ENCODE data around the gene RARA.

Gene RARA

GRCh38 chr17:40283662-40284061 is 25.3 kb upstream of the RARA start:
- Histone ChIP-seq H3K36me3 (peaks cover 47% of the 10 kb centered on the region), H3K9ac (no peak overlapping the region), H3K27ac (no peak overlapping the region), H3K9me3 (no peaks in the 10 kb centered on the region), H3K27me3 (no peaks in the 10 kb centered on the region), H3K4me1 (peaks cover 4% of the 10 kb centered on the region), H4K20me1 (peaks cover under 1% of the 10 kb centered on the region; the same call in 1 of the 2 replicates), H3K4me3 (no peak overlapping the region), H3K4me2 (no peak overlapping the region)
- no peak for TF ChIP-seq Cebpa-rat (IDR thresholded peaks at IDR 0.05)

GRCh38 chr17:40284085-40284713 is 24.8 kb upstream of the RARA start:
- H3K36me3 ChIP-seq = peaks cover 42% of the 10 kb centered on the region
- no peak for TF ChIP-seq Cebpa-rat (IDR thresholded peaks at IDR 0.05)
- H3K27me3 ChIP-seq = no peaks in the 10 kb centered on the region
- no peak overlapping the region for H3K4me3 ChIP-seq
- H3K4me2 ChIP-seq = no peak overlapping the region
- H3K9me3 ChIP-seq = no peaks in the 10 kb centered on the region
- no peak overlapping the region for H3K27ac ChIP-seq
- no peak overlapping the region for H3K9ac ChIP-seq
- H4K20me1 ChIP-seq = peaks cover 6% of the 10 kb centered on the region; the same call in 1 of the 2 replicates
- H3K4me1 ChIP-seq = peaks cover 10% of the 10 kb centered on the region

- peaks cover 37% of the 10 kb centered on the region for H3K36me3 ChIP-seq
- no peak overlapping the region for H3K4me2 ChIP-seq
- H3K9me3 ChIP-seq = no peaks in the 10 kb centered on the region
- no peak overlapping the region for H3K9ac ChIP-seq
- peaks cover 24% of the 10 kb centered on the region for H3K4me1 ChIP-seq
- no peak overlapping the region for H3K27ac ChIP-seq
- no peak overlapping the region for H3K4me3 ChIP-seq
- TF ChIP-seq Cebpa-rat (IDR thresholded peaks at IDR 0.05) = no peak
- peaks cover 11% of the 10 kb centered on the region; the same call in 1 of the 2 replicates for H4K20me1 ChIP-seq
- no peaks in the 10 kb centered on the region for H3K27me3 ChIP-seq
Measured at GRCh38 chr17:40286473-40286872, 22.5 kb upstream of the RARA start.

GRCh38 chr17:40287159-40287493 is 21.9 kb upstream of the RARA start:
- no peaks in the 10 kb centered on the region for H3K9me3 ChIP-seq

GRCh38 chr17:40287494-40288369 is 21.2 kb upstream of the RARA start, which contains the start of gene CDC6:
CDC6 (plus strand) TSS chr17:40287879; CDS start chr17:40289421, 1,542 bp downstream.
- Histone ChIP-seq H3K9ac (peak within 1 kb of the TSS; percentile 97), H3K36me3 (peaks cover 37% of the 10 kb centered on the region), H4K20me1 (peaks cover 11% of the 10 kb centered on the region; the same call in 1 of the 2 replicates), H3K4me3 (peak within 1 kb of the TSS; percentile 91), H3K4me1 (peaks cover 24% of the 10 kb centered on the region), H3K4me2 (peak within 1 kb of the TSS; percentile 94), H3K27ac (peak within 1 kb of the TSS; percentile 93), H3K27me3 (no peaks in the 10 kb centered on the region), H3K9me3 (no peaks in the 10 kb centered on the region)
- TF ChIP-seq Cebpa-rat (IDR thresholded peaks at IDR 0.05) = no peak

More at GRCh38 chr17:40287159-40287493, 21.9 kb upstream of the RARA start:
- H3K4me2 ChIP-seq = peak overlapping the region; percentile 54
- peaks cover 24% of the 10 kb centered on the region for H3K4me1 ChIP-seq
- no peak for TF ChIP-seq Cebpa-rat (IDR thresholded peaks at IDR 0.05)
- H3K27me3 ChIP-seq = no peaks in the 10 kb centered on the region
- H3K36me3 ChIP-seq = peaks cover 37% of the 10 kb centered on the region
- no peak overlapping the region for H3K27ac ChIP-seq
- H3K4me3 ChIP-seq = no peak overlapping the region
- H4K20me1 ChIP-seq = peaks cover 11% of the 10 kb centered on the region; the same call in 1 of the 2 replicates
- no peak overlapping the region for H3K9ac ChIP-seq

- Histone ChIP-seq H3K27me3 (no peaks in the 10 kb centered on the region), H3K4me1 (peaks cover 24% of the 10 kb centered on the region), H4K20me1 (peaks cover 11% of the 10 kb centered on the region; the same call in 1 of the 2 replicates), H3K4me2 (peak overlapping the region; percentile 94), H3K27ac (no peak overlapping the region), H3K4me3 (no peak overlapping the region), H3K9ac (0 out of 2 replicates have a peak overlapping the region, but pooled peaks have one; percentile 22), H3K36me3 (peaks cover 61% of the 10 kb centered on the region), H3K9me3 (no peaks in the 10 kb centered on the region)
- no peak for TF ChIP-seq Cebpa-rat (IDR thresholded peaks at IDR 0.05)
Measured at GRCh38 chr17:40290629-40291280, 18.2 kb upstream of the RARA start.

GRCh38 chr17:40291281-40291664 is 17.7 kb upstream of the RARA start:
- Histone ChIP-seq H3K36me3 (peaks cover 66% of the 10 kb centered on the region), H3K9me3 (no peaks in the 10 kb centered on the region), H3K27ac (no peak overlapping the region), H3K27me3 (no peaks in the 10 kb centered on the region), H4K20me1 (peaks cover 11% of the 10 kb centered on the region; the same call in 1 of the 2 replicates), H3K9ac (no peak overlapping the region), H3K4me3 (no peak overlapping the region), H3K4me1 (peaks cover 24% of the 10 kb centered on the region), H3K4me2 (no peak overlapping the region)
- TF ChIP-seq Cebpa-rat (IDR thresholded peaks at IDR 0.05) = no peak

- Histone ChIP-seq H3K4me1 (peaks cover 21% of the 10 kb centered on the region), H3K9me3 (no peaks in the 10 kb centered on the region), H3K4me3 (no peak overlapping the region), H3K27ac (no peak overlapping the region), H3K4me2 (no peak overlapping the region), H3K36me3 (peaks cover 87% of the 10 kb centered on the region), H3K27me3 (no peaks in the 10 kb centered on the region), H3K9ac (peak overlapping the region; percentile 38; the same call in 1 of the 2 replicates), H4K20me1 (peaks cover 11% of the 10 kb centered on the region; the same call in 1 of the 2 replicates)
- TF ChIP-seq Cebpa-rat (IDR thresholded peaks at IDR 0.05) = no peak
Measured at GRCh38 chr17:40293363-40293762, 15.6 kb upstream of the RARA start.

- H3K9me3 ChIP-seq = no peaks in the 10 kb centered on the region
- no peaks in the 10 kb centered on the region for H3K4me1 ChIP-seq
- no peak overlapping the region for H3K4me3 ChIP-seq
- no peaks in the 10 kb centered on the region for H3K27me3 ChIP-seq
- H3K4me2 ChIP-seq = no peak overlapping the region
- H3K36me3 ChIP-seq = peaks cover 100% of the 10 kb centered on the region
- H3K27ac ChIP-seq = no peak overlapping the region
- TF ChIP-seq Cebpa-rat (IDR thresholded peaks at IDR 0.05) = no peak
- no peak overlapping the region for H3K9ac ChIP-seq
- no peaks in the 10 kb centered on the region for H4K20me1 ChIP-seq
Measured at GRCh38 chr17:40295488-40296436, 13.2 kb upstream of the RARA start.

Data from BLaER1 (cell line).